ENCODE data around the gene DHRS12. TPM values are rescaled to one million over a fixed set of nuclear protein-coding genes. Genes with fewer than 3 reads are reported as not detected.

DHRS12 gene, protein sequence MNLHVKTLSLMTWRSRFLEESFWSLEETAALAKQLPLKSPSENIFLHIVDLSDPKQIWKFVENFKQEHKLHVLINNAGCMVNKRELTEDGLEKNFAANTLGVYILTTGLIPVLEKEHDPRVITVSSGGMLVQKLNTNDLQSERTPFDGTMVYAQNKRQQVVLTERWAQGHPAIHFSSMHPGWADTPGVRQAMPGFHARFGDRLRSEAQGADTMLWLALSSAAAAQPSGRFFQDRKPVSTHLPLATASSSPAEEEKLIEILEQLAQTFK
- total RNA-seq (2014; rRNA removed; shearing (Covaris generic); ENCODE audit: low replicate concordance), result 9.7 and 10.9 TPM in 2 replicates

DNA sequence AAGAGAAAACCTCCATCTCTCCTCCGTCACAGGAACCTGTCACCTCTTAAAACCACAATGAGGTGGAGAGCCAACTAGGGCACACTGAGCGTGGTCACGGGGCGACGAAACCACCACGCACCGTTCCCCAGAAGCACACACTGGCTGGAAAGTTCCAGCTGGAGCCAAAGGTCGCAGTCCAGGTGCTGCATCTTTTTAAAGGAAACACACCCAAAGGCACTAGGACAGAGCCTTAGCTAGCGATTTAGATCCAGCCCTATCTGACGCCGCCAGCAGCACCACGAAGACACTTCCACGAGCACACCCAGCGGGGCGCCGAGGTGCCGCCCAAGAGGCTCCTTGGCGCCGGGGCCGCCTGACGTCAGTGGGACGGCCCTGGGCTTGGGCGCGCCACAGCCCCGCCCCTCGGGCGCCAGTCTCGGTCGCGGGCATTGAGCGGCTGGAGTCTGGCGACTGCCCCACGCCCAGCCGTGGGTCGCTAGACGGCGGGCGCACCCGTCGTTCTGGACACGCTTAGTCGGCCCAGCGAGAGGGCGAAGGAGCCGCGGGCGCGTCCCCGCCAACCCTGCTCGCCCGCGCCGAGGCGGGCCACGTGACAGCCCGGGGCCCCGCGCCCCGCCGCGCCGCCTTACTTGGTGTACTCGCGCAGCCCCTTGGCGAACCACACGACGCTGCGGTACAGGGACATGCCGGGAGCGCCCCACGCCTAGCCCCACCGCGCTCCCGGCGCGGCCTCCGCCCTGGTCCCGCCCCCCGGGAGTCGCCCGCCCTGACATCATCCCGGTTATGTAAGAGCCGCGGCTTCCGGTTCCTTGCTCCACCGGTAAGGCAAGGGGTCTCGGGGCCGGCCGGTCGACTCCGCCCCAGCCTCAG lies at the start of gene DHRS12:
Gene DHRS12, minus strand, starts transcription at position 742 of the 873 bp plus-strand sequence. CDS start 4,504 bp downstream, outside the sequence.
- no peaks in the 10 kb centered on the region for H3K79me2 ChIP-seq (ENCODE audit: low read length)
- peak within 1 kb of the TSS; percentile 61; the same call in 1 of the 2 replicates for H3K27ac ChIP-seq (ENCODE audit: low read length)
- H3K9ac ChIP-seq (ENCODE audit: low read length), result peak within 1 kb of the TSS; percentile 89
- H3K9me3 ChIP-seq (ENCODE audit: low read length), result no peaks in the 10 kb centered on the region
- no peaks in the 10 kb centered on the region for H3K9me2 ChIP-seq (replicated peaks; ENCODE audit: insufficient read depth, low read length)
- H3K36me3 ChIP-seq (ENCODE audit: insufficient read depth, low read length), result no peaks in the 10 kb centered on the region; the same call in 1 of the 2 replicates
- peaks cover 40% of the 10 kb centered on the region for H3K4me1 ChIP-seq (ENCODE audit: low read length)
- peak; percentile 94 for DNase-seq
- H2AFZ ChIP-seq (ENCODE audit: low read length), result peak within 1 kb of the TSS; percentile 67; the same call in 1 of the 2 replicates
- H3K4me2 ChIP-seq (ENCODE audit: low read depth, low read length, poor library complexity, severe bottlenecking), result peak within 1 kb of the TSS; percentile 80
- peak within 1 kb of the TSS; percentile 84 for H3K4me3 ChIP-seq (ENCODE audit: low read length)
- no peaks in the 10 kb centered on the region for H3K27me3 ChIP-seq (ENCODE audit: low read length)
- H4K20me1 ChIP-seq (ENCODE audit: insufficient read depth, low read depth, low read length), result no peaks in the 10 kb centered on the region

DNA sequence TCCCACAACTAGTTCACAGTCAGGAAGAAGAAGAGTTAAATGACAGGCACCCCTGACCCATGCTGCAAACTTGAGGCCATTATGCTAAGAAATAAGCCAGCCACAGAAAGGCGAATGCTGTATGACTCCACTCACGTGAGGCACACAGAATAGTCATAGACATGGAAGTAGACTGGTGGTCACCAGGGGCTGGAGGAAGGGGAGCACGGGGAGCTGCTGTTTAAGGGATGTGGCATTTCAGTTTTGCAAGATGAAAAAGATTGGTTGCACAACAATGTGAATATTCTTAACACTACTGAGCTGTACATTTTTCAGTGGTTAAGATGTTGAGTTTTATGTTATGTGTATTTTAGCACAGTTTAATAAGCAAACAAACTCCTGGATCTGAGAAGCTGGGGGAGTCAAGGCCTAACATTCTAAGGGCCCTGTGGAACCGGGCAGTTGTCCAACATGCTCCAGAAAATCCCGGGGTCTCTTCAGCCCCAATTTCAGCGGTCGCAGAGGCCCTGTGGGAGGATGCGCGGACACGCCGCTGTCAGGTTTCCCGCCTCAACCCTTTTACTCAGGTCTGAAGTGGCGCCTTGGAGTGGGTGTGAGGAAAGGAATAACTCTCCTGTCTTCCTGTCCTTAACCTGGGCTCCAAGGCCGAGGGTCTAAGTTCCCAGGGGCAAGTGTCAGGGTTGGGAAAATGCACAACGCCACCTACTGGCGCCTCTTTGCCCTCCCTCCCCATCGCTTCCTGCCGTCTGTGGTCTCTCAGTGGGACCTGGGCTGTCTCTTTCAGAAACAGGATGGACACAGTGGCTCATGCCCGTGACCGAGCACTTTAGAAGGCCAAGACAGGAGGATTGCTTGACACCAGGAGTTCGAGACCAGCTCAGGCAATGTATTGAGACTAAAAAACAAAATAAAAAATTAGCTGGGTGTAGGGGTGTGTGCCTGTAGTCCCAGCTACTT lies 45.5 kb upstream of the DHRS12 start:
- Histone ChIP-seq H2AFZ (ENCODE audit: low read length) (no peak overlapping the region), H3K27me3 (ENCODE audit: low read length) (no peaks in the 10 kb centered on the region)
- peak; percentile 75 for DNase-seq

DNA sequence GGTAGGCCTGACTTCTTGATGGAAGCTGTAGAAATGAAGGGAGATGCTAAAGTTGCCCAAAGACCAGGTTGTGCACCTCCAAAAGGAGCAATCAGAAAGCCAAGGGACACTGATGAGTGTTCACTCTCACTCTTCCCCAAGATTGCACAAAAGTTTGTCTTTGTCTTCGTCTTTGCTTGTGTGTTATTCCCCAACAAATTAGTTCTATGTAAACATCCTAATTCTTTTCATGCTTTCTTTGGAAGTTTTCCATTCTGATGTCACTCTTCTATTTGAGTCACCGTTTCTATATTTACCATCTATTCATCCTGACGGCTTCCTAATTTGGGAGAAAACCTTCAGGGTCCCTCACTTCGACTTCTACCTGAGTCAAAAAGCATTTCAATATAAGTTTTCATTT lies 44.7 kb upstream of the DHRS12 start:
- H2AFZ ChIP-seq (ENCODE audit: low read length), result no peak overlapping the region
- H3K4me2 ChIP-seq (ENCODE audit: low read depth, low read length, poor library complexity, severe bottlenecking), result no peak overlapping the region
- H3K36me3 ChIP-seq (ENCODE audit: insufficient read depth, low read length), result no peaks in the 10 kb centered on the region

More for the DNA sequence above, 45.5 kb upstream of the DHRS12 start:
- Histone ChIP-seq H3K27ac (ENCODE audit: low read length) (no peak overlapping the region), H3K36me3 (ENCODE audit: insufficient read depth, low read length) (no peaks in the 10 kb centered on the region), H3K9ac (ENCODE audit: low read length) (no peak overlapping the region), H3K9me2 (replicated peaks; ENCODE audit: insufficient read depth, low read length) (no peaks in the 10 kb centered on the region), H3K4me2 (ENCODE audit: low read depth, low read length, poor library complexity, severe bottlenecking) (no peak overlapping the region), H3K4me3 (ENCODE audit: low read length) (no peak overlapping the region), H3K9me3 (ENCODE audit: low read length) (no peaks in the 10 kb centered on the region), H3K4me1 (ENCODE audit: low read length) (peaks cover 22% of the 10 kb centered on the region), H3K79me2 (ENCODE audit: low read length) (no peaks in the 10 kb centered on the region), H4K20me1 (ENCODE audit: insufficient read depth, low read depth, low read length) (no peaks in the 10 kb centered on the region)

DNA sequence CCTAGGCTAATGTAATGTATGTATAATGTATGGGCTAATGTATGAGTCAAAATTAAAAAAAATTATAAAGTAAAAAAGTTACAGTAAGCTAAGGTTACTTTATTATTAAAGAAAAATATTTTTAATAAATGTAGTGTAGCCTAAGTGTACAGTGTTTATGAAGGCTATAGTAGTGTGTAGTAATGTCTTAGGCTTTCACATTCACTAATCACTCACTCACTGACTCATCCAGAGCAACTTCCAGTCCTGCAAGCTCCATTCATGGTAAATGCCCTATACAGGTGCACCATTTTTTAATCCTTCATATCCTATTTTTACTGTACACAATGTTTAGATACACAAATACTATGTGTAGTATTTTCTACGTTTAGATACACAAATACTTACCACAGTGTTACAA lies 42.8 kb upstream of the DHRS12 start:
- Histone ChIP-seq H3K27me3 (ENCODE audit: low read length) (no peaks in the 10 kb centered on the region), H3K9me3 (ENCODE audit: low read length) (no peaks in the 10 kb centered on the region), H3K9me2 (replicated peaks; ENCODE audit: insufficient read depth, low read length) (no peaks in the 10 kb centered on the region), H4K20me1 (ENCODE audit: insufficient read depth, low read depth, low read length) (no peaks in the 10 kb centered on the region), H3K79me2 (ENCODE audit: low read length) (no peaks in the 10 kb centered on the region), H3K4me3 (ENCODE audit: low read length) (no peak overlapping the region), H3K27ac (ENCODE audit: low read length) (no peak overlapping the region), H3K9ac (ENCODE audit: low read length) (no peak overlapping the region), H2AFZ (ENCODE audit: low read length) (no peak overlapping the region), H3K36me3 (ENCODE audit: insufficient read depth, low read length) (no peaks in the 10 kb centered on the region), H3K4me1 (ENCODE audit: low read length) (peaks cover 26% of the 10 kb centered on the region), H3K4me2 (ENCODE audit: low read depth, low read length, poor library complexity, severe bottlenecking) (no peak overlapping the region)
- DNase-seq, result no peak

More for the DNA sequence above, 44.7 kb upstream of the DHRS12 start:
- Histone ChIP-seq H4K20me1 (ENCODE audit: insufficient read depth, low read depth, low read length) (no peaks in the 10 kb centered on the region), H3K4me3 (ENCODE audit: low read length) (no peak overlapping the region), H3K9me2 (replicated peaks; ENCODE audit: insufficient read depth, low read length) (no peaks in the 10 kb centered on the region), H3K27ac (ENCODE audit: low read length) (no peak overlapping the region), H3K9me3 (ENCODE audit: low read length) (no peaks in the 10 kb centered on the region), H3K27me3 (ENCODE audit: low read length) (no peaks in the 10 kb centered on the region), H3K9ac (ENCODE audit: low read length) (no peak overlapping the region), H3K79me2 (ENCODE audit: low read length) (no peaks in the 10 kb centered on the region), H3K4me1 (ENCODE audit: low read length) (peaks cover 22% of the 10 kb centered on the region)
- no peak for DNase-seq

DNA sequence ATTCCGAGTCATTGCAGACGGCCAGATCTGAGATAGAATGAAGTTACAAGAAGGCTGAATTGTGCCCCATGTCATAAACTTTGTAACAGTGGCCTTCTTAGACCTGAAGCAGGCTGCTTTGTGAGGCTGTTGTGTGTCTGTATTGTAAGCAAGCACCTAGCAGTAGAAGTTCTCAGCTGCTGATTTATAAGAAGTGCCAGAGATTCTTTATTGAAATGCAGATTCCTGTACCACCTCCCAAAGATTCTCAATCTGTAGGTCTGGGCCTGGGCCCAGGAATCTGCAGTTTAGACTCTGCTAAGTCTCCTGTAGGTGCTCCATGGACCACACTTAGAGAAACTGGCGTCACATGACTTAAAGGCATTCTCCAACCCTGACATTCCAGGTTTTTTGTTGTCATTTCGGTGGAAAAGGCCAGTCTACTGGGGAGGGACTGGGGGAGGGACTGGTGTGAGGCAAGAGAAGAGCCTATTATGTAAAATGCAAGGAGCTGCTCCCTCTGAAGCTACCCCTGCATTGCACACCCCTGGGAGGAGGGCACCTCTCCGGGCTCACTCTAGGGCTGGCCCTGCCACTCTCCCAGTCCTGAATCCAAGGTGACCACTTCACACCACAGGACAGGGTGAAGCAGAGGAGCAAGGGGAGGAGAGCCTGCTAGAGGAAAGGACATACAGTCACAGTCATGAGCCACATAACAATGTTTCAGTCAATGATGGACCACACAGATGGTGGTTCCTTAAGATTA lies 41.8 kb upstream of the DHRS12 start:
- DNase-seq, result no peak
- no peaks in the 10 kb centered on the region for H3K36me3 ChIP-seq (ENCODE audit: insufficient read depth, low read length)
- no peak overlapping the region for H3K4me2 ChIP-seq (ENCODE audit: low read depth, low read length, poor library complexity, severe bottlenecking)
- peaks cover 36% of the 10 kb centered on the region for H3K4me1 ChIP-seq (ENCODE audit: low read length)
- H3K27me3 ChIP-seq (ENCODE audit: low read length), result no peaks in the 10 kb centered on the region
- no peak overlapping the region for H3K4me3 ChIP-seq (ENCODE audit: low read length)
- H3K9ac ChIP-seq (ENCODE audit: low read length), result no peak overlapping the region
- H3K9me2 ChIP-seq (replicated peaks; ENCODE audit: insufficient read depth, low read length), result no peaks in the 10 kb centered on the region
- no peaks in the 10 kb centered on the region for H3K9me3 ChIP-seq (ENCODE audit: low read length)
- no peak overlapping the region for H2AFZ ChIP-seq (ENCODE audit: low read length)
- H3K79me2 ChIP-seq (ENCODE audit: low read length), result no peaks in the 10 kb centered on the region
- no peaks in the 10 kb centered on the region for H4K20me1 ChIP-seq (ENCODE audit: insufficient read depth, low read depth, low read length)
- H3K27ac ChIP-seq (ENCODE audit: low read length), result no peak overlapping the region

DNA sequence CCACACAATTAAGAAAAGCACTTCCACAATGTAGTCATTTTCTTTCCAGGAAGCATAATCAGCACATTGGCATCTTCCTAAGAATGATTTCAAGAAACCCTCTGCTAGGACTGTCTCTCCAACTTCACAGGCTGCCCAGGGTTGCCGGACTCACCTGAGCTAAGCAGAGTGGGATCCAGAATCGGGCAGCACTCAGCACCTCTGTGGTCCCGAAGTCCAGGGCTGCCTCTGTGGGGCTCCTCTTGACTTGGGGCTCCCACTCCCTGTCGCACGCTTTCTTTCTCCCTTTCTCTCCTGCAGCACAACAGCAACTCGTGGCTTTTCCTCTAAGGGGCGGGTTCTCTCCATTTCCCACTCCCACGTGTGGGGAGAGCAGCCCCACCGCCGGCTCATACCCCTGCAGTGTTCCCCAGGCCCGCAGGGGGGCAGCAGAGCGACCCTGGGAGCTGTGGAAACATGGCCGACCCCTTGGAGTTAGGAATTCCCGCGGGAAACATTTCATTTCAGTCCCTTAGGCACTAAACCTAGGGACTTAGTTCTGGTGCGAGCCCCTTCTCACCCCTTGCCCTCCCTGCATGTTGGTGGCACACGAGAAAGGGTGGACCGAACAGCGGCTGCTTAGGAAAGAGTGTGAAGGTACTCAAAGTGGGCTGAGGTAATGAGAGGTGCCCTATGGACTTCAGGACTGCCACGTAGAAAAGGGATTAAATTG lies 41.1 kb upstream of the DHRS12 start, which contains the start of gene TMEM272:
Gene TMEM272, minus strand, starts transcription at position 316 of the 712 bp plus-strand sequence. CDS start 6,647 bp downstream, outside the sequence.
- no peaks in the 10 kb centered on the region for H3K36me3 ChIP-seq (ENCODE audit: insufficient read depth, low read length)
- peak within 1 kb of the TSS; percentile 39 for H2AFZ ChIP-seq (ENCODE audit: low read length)
- H3K9ac ChIP-seq (ENCODE audit: low read length), result peak within 1 kb of the TSS; percentile 27; the same call in 1 of the 2 replicates
- H3K4me2 ChIP-seq (ENCODE audit: low read depth, low read length, poor library complexity, severe bottlenecking), result peak within 1 kb of the TSS; percentile 54
- DNase-seq, result peak; percentile 71
- H3K9me3 ChIP-seq (ENCODE audit: low read length), result no peaks in the 10 kb centered on the region
- H3K4me3 ChIP-seq (ENCODE audit: low read length), result peak within 1 kb of the TSS; percentile 27; the same call in 1 of the 2 replicates
- no peak within 1 kb of the TSS for H3K27ac ChIP-seq (ENCODE audit: low read length)
- no peaks in the 10 kb centered on the region for H3K79me2 ChIP-seq (ENCODE audit: low read length)
- no peaks in the 10 kb centered on the region for H4K20me1 ChIP-seq (ENCODE audit: insufficient read depth, low read depth, low read length)
- H3K4me1 ChIP-seq (ENCODE audit: low read length), result peaks cover 37% of the 10 kb centered on the region
- no peaks in the 10 kb centered on the region for H3K27me3 ChIP-seq (ENCODE audit: low read length)
- no peaks in the 10 kb centered on the region for H3K9me2 ChIP-seq (replicated peaks; ENCODE audit: insufficient read depth, low read length)

DNA sequence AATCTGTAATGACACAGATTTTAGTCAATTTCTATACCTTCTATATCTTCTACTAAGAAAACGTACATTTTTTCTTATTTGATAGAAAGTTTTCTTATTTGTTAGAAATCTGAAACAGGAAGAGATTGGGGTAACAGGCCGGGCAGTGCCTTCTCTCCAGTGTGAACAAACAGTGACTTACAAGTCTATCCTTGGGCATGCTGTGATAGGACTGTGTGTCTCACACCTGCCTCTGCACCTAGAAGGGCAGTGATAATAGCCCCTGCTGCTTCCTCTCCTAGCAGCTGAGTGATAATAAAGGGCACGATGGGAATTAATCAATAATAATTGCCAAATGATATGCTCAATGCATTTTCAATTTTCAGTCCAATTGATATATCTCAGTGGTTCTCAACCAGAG lies 39.6 kb upstream of the DHRS12 start:
- DNase-seq, result no peak
- Histone ChIP-seq H3K4me1 (ENCODE audit: low read length) (peaks cover 25% of the 10 kb centered on the region), H3K4me2 (ENCODE audit: low read depth, low read length, poor library complexity, severe bottlenecking) (no peak overlapping the region), H3K9ac (ENCODE audit: low read length) (no peak overlapping the region), H3K79me2 (ENCODE audit: low read length) (no peaks in the 10 kb centered on the region), H3K9me2 (replicated peaks; ENCODE audit: insufficient read depth, low read length) (no peaks in the 10 kb centered on the region), H3K9me3 (ENCODE audit: low read length) (no peaks in the 10 kb centered on the region), H3K36me3 (ENCODE audit: insufficient read depth, low read length) (no peaks in the 10 kb centered on the region), H3K4me3 (ENCODE audit: low read length) (no peak overlapping the region), H3K27ac (ENCODE audit: low read length) (no peak overlapping the region), H3K27me3 (ENCODE audit: low read length) (no peaks in the 10 kb centered on the region), H4K20me1 (ENCODE audit: insufficient read depth, low read depth, low read length) (no peaks in the 10 kb centered on the region), H2AFZ (ENCODE audit: low read length) (no peak overlapping the region)
